Right forelimb (tissue), 1 donor: ENCODE measurements around the gene LMAN2L.
A peak's percentile ranks its signal among the peaks of the same experiment; 100 is the strongest.

Experiments used
- DNase-seq: peaks from one replicate; pipeline ENCODE4 v3.0.0-alpha.2; 2018

Gene LMAN2L, protein sequence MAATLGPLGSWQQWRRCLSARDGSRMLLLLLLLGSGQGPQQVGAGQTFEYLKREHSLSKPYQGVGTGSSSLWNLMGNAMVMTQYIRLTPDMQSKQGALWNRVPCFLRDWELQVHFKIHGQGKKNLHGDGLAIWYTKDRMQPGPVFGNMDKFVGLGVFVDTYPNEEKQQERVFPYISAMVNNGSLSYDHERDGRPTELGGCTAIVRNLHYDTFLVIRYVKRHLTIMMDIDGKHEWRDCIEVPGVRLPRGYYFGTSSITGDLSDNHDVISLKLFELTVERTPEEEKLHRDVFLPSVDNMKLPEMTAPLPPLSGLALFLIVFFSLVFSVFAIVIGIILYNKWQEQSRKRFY

DNA sequence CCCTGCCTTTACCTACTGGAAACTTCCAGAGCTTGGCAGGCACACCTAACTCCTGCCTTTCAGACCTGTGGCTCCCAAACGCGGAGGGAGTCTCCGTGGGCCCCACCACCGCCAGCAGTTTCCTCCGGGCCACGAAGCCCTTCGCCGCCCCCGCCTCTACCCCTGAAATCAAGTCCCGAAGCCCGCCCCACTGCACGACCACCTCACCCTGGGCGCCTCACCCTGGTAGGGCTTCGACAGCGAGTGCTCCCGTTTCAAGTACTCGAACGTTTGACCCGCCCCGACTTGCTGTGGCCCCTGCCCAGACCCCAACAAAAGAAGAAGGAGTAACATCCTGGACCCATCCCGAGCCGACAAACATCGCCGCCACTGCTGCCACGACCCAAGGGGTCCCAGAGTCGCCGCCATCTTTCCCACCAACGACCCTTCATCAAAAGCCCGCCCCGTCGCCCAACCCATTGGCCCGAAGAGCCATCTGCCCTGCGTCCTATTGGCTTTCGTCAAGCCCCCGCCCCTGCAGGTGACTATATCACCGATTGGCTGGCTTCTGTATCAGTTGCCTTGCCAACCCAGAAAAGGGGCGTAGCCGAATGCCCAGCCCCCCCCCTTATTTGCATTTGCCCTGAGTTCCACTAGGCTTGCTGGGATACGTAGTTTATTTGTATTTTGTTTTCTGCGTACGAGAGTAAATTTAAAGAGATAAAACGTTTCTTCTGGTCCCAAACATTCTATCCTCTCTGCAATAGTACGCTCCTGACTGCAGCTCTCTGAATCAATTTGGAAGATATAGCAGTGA is at the start of gene LMAN2L:
Gene LMAN2L, minus strand, starts transcription at position 432 of the 796 bp plus-strand sequence. Its CDS starts 24 bp downstream, at position 408.
- peak; percentile 99 for DNase-seq

DNA sequence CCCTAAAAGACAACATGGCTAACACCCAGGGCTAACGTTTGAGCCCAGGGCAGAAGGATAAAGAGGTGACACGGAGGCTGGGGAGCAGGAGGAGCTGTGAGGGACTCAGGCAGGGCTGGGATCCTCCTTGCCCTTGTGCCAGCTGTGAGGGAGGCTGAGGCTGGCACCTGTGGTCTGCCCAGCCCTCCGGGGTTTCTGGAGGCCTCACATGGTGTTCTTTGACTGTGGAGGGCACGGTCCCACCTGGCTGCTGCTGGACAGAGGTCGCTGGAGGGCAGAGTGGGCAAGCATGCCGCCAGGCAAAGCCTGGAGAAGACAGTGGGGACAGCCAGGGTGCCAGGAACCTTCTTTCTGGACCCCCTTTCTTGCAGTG is 49.4 kb upstream of the LMAN2L start:
- no peak for DNase-seq

- no peak for DNase-seq
Observed at GRCh38 chr2:96788442-96789244, 48.8 kb upstream of the LMAN2L start.

- no peak for DNase-seq
Observed at GRCh38 chr2:96787411-96787810, 47.5 kb upstream of the LMAN2L start.

GRCh38 chr2:96783388-96783787 is 43.5 kb upstream of the LMAN2L start:
- DNase-seq = no peak

DNA sequence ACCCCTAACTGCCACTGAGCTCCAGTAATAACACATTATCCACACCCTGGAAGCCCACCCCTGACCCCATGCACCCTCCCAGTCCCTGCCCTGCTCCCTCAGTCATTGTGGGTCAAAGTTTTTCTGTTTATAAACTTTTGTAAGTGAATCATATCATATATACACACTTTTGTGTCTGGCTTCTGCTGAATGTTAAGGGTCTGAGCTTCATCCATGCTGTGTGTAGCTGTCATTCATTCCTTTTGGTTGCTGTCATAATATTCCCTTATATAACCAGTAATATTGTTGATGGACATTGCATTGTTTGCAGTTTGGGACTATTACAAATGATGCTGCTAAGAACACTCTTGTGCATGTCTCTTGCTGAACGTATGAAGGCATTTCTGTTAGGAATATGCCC is 35.3 kb upstream of the LMAN2L start:
- DNase-seq = no peak

DNA sequence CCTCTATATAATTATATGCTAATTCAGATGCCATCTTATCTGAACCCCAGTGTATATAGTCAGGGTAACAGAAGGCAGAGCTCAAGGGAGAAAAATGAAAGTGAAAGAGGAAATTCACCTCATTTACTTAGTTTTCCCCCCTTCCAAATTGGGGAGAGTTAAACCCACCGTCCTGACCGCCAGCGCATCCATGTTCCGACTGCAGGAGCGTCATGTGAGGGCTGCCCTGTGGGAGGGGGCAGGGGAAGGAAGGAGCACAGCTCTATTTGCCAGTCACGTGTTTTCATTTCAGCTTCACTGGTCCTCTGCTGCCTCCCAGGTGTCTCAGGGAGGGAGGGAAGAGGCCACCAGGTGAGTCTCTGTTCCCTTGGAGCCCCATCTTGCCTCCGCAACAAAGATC is 34.1 kb upstream of the LMAN2L start:
- no peak for DNase-seq

- DNase-seq = no peak
Observed at GRCh38 chr2:96772903-96773671, 33.2 kb upstream of the LMAN2L start.

GRCh38 chr2:96771796-96772618 is 32.1 kb upstream of the LMAN2L start:
- DNase-seq = no peak

DNA sequence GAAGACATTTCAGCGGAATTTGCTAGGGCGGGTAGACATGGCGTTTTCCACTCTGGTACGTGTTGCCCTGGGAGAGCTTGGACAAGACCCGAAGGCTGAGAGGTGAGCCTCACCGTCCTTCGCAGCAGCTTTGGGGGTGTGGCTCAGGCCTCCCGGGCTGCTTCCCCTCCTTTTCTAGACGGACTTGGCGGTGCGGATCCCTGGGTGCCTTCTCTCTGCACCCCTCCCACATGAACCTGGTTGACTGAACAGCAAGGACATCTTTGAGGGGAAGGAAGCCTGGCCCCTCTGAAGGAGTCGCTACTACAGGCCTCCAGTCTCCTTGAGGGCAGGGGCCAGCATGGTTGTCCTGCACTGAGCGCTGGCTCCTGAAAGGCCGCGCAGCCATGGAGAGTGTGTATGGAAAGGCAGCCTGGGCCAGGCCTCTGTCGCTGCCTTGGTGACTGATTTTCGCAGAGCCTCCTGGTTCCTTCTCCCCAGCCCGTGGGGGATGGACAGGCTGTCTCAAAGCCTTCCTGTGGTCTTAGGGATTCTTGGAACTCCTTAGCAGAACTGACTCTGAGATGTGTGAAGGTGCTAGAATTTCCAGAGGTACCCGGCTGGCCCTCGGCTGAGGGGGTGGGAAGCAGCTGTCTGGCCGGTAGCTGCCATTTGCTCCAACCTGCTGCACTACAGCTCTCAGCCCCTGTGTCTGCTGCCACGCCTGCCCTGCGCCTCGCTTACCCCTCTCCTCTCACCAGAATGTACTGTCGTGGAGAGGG is 30.8 kb upstream of the LMAN2L start:
- no peak for DNase-seq

DNA sequence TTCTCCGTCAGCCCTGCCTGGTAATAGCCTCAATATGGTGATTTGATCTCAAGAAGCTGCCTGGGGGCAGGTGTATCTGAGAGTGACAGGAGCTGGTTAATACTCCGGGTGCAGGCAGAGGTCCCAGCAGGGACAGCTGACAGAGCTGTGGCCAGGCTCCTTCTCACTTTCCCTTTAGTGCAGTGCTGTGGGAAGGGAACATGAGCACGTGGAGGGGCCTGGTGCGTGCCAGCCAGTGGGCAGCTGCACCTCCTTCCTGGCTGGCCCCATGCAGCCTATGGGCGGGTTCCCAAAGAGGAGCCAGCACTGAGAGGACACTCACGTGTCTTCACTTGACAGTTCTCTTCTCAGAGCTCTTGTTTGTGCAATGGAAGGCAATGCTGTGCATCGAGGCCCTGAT is 29.9 kb upstream of the LMAN2L start:
- DNase-seq = peak; percentile 58

DNA sequence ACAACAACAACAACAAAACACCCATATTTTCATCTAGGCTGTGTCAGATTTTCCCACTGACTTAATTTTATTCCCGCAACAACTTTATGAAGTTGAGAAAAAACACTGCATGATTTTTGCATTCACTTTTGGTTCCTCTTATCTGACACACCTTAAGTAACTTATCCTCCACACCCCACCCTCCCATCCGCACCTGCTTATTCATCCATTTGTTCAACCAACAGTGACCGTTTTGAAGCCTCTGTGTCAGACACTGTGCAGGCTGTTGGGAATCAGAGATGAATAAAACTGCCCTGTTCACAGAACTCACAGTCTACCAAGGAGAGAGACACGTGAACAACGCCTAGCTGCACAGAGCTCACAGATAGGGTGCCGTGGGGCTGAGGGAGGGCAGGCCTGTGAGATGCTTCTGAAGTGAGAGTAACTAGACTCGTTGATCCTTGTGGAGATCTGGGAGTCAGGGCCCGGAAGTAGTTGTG is 28.3 kb upstream of the LMAN2L start:
- DNase-seq = no peak

GRCh38 chr2:96767135-96767871 is 27.4 kb upstream of the LMAN2L start:
- DNase-seq = no peak

GRCh38 chr2:96764253-96764637 is 24.4 kb upstream of the LMAN2L start:
- DNase-seq = no peak

DNA sequence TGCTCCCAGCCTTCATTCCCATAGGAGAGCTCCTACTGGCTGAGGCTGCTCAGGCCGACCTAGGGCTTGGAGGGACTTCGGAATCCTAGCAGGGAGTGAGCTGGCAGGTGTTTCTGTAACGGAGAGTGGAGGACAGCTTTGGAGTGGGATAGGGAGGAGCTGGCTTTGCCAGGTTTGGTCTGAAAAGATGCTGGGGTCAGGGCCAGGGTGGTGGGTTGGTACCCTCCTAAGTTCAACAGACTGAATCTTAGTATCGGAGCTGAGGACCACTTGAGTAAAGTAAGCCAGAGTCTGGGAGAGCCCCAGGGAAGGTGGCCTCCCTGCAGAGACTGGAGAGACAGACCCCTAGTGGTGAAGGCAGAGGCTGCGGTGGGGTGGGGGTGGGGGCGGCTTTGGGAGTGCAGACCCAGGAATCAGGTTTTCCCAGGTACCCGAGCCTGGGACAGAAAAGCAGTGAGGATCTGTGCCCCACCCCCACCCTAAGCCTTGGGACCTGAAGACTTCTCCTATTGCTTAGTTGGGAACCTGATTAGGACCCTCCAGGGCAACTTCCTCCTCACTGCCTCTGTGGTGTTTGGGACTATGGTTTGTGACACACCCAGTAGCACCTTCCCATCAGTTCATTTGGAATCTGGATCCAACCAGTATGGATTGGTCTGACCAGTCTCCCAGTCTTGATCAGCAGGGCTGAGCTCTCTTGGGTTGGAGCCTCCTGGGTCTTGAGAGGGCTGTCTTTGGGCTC is 23.8 kb upstream of the LMAN2L start:
- no peak for DNase-seq

- no peak for DNase-seq
Observed at GRCh38 chr2:96762529-96763311, 22.9 kb upstream of the LMAN2L start.

DNA sequence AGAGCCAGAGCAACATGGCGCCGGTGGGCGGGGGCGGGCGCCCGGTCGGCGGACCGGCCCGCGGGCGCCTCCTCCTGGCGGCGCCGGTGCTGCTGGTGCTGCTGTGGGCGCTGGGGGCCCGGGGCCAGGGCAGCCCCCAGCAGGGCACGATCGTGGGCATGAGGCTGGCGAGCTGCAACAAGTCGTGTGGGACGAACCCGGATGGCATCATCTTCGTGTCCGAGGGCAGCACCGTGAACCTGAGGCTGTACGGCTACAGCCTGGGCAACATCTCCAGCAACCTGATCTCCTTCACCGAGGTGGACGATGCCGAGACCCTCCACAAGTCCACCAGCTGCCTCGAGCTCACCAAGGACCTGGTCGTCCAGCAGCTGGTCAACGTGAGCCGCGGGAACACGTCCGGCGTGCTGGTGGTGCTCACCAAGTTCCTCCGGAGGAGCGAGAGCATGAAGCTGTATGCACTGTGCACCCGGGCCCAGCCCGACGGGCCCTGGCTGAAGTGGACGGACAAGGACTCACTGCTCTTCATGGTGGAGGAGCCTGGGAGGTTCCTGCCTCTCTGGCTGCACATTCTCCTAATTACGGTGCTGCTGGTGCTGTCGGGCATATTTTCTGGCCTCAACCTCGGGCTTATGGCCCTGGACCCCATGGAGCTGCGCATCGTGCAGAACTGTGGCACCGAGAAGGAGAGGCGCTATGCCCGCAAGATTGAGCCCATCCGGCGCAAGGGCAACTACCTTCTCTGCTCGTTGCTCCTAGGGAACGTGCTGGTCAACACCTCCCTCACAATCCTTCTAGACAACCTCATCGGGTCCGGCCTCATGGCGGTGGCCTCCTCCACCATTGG is 21.3 kb upstream of the LMAN2L start:
- no peak for DNase-seq
